T47D (cell line): ENCODE results near the gene DAPL1.

Source experiments
- DNase-seq, 2 experiments: peaks; one replicate each; pipeline versions ENCODE4 v3.0.0 to v3.0.0-alpha.2; 2011 to 2012; ENCODE audit warnings: low read depth in 1 of 2, low spot score in 1 of 2
- JUND ChIP-seq: IDR thresholded peaks from 2 replicates; pipeline ENCODE4 v1.6.1; 2012; ENCODE audit warnings: low read depth
- in situ Hi-C: cut with HindIII; loops from 2 replicates; pipeline ENCODE4 v1.10.0; 2016; ENCODE audit warnings: low sequenced_read_pairs, low pct_unique_long_range_greater_than_20kb

Gene DAPL1

GRCh38 chr2:158810731-158811460, 15.8 kb downstream of the DAPL1 start:
- TF ChIP-seq JUND: no peak
- in situ Hi-C loops: no loop called here
- no peak for DNase-seq

GRCh38 chr2:158815166-158815565, 20.0 kb downstream of the DAPL1 start:
- DNase-seq: no peak
- in situ Hi-C loops: no loop called here
- TF ChIP-seq JUND: no peak

DNA sequence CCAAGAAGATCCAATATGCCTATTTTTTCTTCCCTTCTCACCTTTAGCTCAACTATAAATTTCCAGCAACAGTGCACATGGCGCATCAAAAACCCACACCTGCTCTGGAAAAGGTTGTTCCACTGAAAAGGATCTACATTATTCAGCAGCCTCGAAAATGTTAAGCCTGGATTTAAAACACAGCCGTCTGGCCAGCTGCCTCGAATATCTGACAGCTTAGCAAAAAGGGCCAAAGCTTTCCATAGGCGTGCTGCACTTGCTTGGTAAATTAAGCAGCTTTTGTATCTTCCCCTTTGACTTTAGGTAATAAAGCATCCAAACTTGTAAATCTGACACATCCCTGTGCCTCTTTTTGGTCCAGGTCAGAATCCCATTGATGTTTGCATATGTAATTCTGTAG, 20.5 kb downstream of the DAPL1 start:
- in situ Hi-C loops: no loop called here
- no peak for DNase-seq
- no peak for TF ChIP-seq JUND

GRCh38 chr2:158817588-158817987, 22.5 kb downstream of the DAPL1 start:
- in situ Hi-C loops: no loop called here

GRCh38 chr2:158818511-158818910, 23.4 kb downstream of the DAPL1 start:
- in situ Hi-C loops: no loop called here
- no peak for TF ChIP-seq JUND
- no peak for DNase-seq

More at GRCh38 chr2:158817588-158817987, 22.5 kb downstream of the DAPL1 start:
- DNase-seq: no peak
- TF ChIP-seq JUND: no peak

GRCh38 chr2:158822193-158822592, 27.1 kb downstream of the DAPL1 start:
- DNase-seq: no peak
- TF ChIP-seq JUND: no peak
- in situ Hi-C loops: no loop called here

GRCh38 chr2:158823486-158824237, 28.5 kb downstream of the DAPL1 start:
- in situ Hi-C loops: no loop called here
- no peak for TF ChIP-seq JUND
- no peak for DNase-seq

DNA sequence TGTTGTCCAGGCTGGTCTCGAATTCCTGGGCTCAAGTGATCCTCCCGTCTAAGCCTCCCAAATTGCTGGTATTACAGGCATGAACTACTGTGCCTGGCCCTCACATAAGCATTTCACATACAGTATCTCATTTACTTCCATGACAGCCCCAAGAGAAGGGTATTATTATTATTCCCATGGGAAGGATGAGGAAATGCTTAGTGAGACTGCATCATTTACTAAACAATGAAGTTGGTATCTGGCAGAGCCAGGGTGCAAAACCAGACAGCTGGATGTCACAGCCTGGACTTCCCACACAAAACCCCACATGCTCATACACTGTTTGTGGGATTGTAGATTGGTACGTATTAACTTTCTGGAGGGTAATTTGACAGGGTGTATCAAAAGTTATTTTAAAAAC, 29.9 kb downstream of the DAPL1 start:
- no peak for DNase-seq

DNA sequence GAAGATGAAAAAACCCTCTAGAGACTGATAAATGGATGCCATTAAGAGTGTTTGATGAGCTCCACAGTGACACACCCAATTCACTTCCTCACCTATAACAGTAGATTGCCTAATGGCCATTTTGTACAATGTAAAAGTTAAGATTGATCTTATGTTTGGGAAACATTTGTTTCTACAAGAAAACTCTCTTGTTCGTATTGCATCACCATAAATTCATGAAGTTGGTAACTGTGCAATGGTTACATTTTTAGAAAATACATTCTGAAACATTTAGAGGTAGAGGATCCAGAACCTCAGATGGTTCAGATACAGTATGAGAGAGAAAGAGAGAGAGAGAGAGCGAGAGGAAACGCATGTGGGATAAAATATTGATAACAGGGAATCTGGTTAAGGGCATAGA, 31.8 kb downstream of the DAPL1 start:
- TF ChIP-seq JUND: no peak
- in situ Hi-C loops: no loop called here
- DNase-seq: no peak

More for the DNA sequence above, 29.9 kb downstream of the DAPL1 start:
- no peak for TF ChIP-seq JUND
- in situ Hi-C loops: no loop called here

- no peak for TF ChIP-seq JUND
- no peak for DNase-seq
- in situ Hi-C loops: no loop called here
Observed at GRCh38 chr2:158828378-158829164, 33.5 kb downstream of the DAPL1 start.

GRCh38 chr2:158829167-158829566, 34.0 kb downstream of the DAPL1 start:
- no peak for TF ChIP-seq JUND
- no peak for DNase-seq
- in situ Hi-C loops: no loop called here

DNA sequence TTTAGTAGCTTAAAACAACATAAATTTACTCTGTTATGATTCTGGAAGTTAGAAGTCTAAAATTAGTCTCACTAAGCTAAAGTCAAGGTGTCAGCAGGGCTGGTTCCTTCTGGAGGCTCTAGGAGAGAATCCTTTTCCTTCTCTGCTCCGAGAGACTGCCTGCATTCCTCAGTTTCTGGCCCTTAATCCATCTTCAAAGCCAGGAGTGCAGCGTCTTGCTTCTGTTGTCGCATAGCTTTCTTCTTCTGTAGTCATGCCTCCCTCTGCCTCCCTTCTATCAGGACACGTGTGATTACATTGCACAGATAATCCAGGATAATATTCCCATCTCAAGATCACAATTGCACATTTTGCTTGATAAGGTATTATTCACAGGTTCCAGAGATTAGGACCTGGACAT, 35.1 kb downstream of the DAPL1 start:
- no peak for DNase-seq
- TF ChIP-seq JUND: no peak
- in situ Hi-C loops: no loop called here

DNA sequence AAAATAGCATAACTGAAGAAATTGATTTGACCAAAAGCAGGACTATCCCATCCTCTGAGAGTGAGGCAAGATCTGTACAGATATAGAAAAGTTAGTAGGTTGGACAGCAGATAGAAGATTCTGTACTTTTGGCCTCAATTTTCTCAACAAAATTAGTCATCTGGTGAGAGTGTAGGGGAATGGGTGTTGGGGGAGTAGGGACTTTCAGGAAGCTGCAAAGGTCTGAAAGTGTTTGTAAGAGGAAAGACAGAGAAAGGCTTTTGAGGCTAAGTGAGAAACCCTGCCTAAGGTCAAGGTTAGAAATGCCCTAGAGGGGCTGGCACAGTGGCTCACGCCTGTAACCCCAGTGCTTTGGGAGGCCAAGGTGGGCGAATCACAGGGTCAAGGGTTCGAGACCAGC, 40.3 kb downstream of the DAPL1 start:
- no peak for DNase-seq
- TF ChIP-seq JUND: no peak
- in situ Hi-C loops: no loop called here
